IMR-90 (cell line): ENCODE measurements around the gene MROH8.

Experiments used
- BHLHE40 ChIP-seq: fragments of 150-350 bp; IDR thresholded peaks from 2 replicates; pipeline ENCODE4 v1.6.1; 2016; ENCODE audit warnings: mild to moderate bottlenecking, low read depth, low read length
- CEBPB ChIP-seq: IDR thresholded peaks from 2 replicates; pipeline ENCODE4 v1.6.1; 2012; ENCODE audit warnings: low read depth, low read length, improper control_type of control experiment
- CTCF ChIP-seq: conservative IDR thresholded peaks from 2 replicates; pipeline ENCODE4 v1.5.1; 2012; ENCODE audit warnings: mild to moderate bottlenecking, low read depth, low read length, improper control_type of control experiment
- ELK1 ChIP-seq: fragments of 150-350 bp; IDR thresholded peaks from 2 replicates; pipeline ENCODE4 v1.6.1; 2016; ENCODE audit warnings: low read depth, mild to moderate bottlenecking, low read length, moderate library complexity, borderline replicate concordance
- MAFK ChIP-seq: IDR thresholded peaks from 2 replicates; pipeline ENCODE4 v1.6.1; 2012; ENCODE audit warnings: low read depth, low read length, improper control_type of control experiment
- MAZ ChIP-seq: IDR thresholded peaks from 2 replicates; pipeline ENCODE4 v1.6.1; 2012; ENCODE audit warnings: low read depth, mild to moderate bottlenecking, low read length, improper control_type of control experiment, moderate library complexity, borderline replicate concordance
- MXI1 ChIP-seq: IDR thresholded peaks from 2 replicates; pipeline ENCODE4 v1.6.1; 2012; ENCODE audit warnings: low read depth, mild to moderate bottlenecking, low read length, moderate library complexity, borderline replicate concordance
- NFE2L2 ChIP-seq: fragments of 150-350 bp; IDR thresholded peaks from 2 replicates; pipeline ENCODE4 v1.6.1; 2016; ENCODE audit warnings: low read depth, mild to moderate bottlenecking, low read length
- POLR2A ChIP-seq: IDR thresholded peaks from 2 replicates; pipeline ENCODE4 v1.6.1; 2012; ENCODE audit warnings: mild to moderate bottlenecking, low read depth, low read length
- RAD21 ChIP-seq: IDR thresholded peaks from 2 replicates; pipeline ENCODE4 v1.6.1; 2012; ENCODE audit warnings: low read length, improper control_type of control experiment
- RCOR1 ChIP-seq: IDR thresholded peaks from 2 replicates; pipeline ENCODE4 v1.6.1; 2012; ENCODE audit warnings: mild to moderate bottlenecking, low read length, improper control_type of control experiment; ENCODE audit not compliant: insufficient replicate concordance
- RFX5 ChIP-seq: IDR thresholded peaks from 2 replicates; pipeline ENCODE4 v1.8.0; 2012; ENCODE audit warnings: low read depth, mild to moderate bottlenecking, low read length, moderate library complexity
- SMC3 ChIP-seq: fragments of 150-350 bp; IDR thresholded peaks from 2 replicates; pipeline ENCODE4 v1.6.1; 2016; ENCODE audit warnings: low read depth, mild to moderate bottlenecking, antibody characterized with exemption, low read length, moderate library complexity
- TF ChIP-seq, protein P1 (sequence below): fragments of 150-350 bp; IDR thresholded peaks from 2 replicates; pipeline ENCODE4 v1.6.1; 2017; ENCODE audit warnings: mild to moderate bottlenecking, antibody characterized with exemption, low read length, low read depth

DNA sequence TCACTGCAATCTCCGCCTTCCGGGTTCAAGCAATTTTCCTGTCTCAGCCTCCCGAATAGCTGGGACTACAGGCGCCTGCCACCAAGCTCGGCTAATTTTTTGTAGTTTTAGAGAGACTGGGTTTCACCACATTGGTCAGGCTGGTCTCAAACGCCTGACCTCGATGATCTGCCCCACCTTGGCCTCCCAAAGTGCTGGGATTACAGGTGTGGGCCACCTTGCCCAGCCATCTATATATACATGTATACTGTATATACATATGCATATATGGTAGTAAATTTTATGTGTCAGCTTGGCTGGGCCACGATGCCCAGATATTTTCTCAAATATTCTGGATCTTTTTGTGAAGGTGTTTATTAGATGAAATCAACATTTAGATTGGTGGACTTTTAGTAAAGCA, 102.3 kb downstream of the MROH8 start:
- TF ChIP-seq SMC3: no peak
- TF ChIP-seq POLR2A: no peak
- TF ChIP-seq CTCF: no peak
- no peak for TF ChIP-seq CEBPB
- TF ChIP-seq RAD21: no peak
- TF ChIP-seq, protein P1, sequence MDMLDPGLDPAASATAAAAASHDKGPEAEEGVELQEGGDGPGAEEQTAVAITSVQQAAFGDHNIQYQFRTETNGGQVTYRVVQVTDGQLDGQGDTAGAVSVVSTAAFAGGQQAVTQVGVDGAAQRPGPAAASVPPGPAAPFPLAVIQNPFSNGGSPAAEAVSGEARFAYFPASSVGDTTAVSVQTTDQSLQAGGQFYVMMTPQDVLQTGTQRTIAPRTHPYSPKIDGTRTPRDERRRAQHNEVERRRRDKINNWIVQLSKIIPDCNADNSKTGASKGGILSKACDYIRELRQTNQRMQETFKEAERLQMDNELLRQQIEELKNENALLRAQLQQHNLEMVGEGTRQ: no peak
- no peak for TF ChIP-seq MAZ
- TF ChIP-seq MXI1: no peak
- no peak for TF ChIP-seq RCOR1
- no peak for TF ChIP-seq RFX5
- no peak for TF ChIP-seq ELK1
- TF ChIP-seq MAFK: no peak
- TF ChIP-seq BHLHE40: no peak
- TF ChIP-seq NFE2L2: no peak
